Mesangial cell (primary cell): ENCODE results near the gene APOBEC3C. TPM values are rescaled to one million over a fixed set of nuclear protein-coding genes. Genes with fewer than 3 reads are reported as not detected.

ENCODE experiments used
- total RNA-seq: library from RNA; depleted of rRNA; stranded (reverse); fragments of >200 nt; gene quantifications from 2 replicates; pipeline ENCODE4 v1.2.3, GENCODE V29; 2015

Gene APOBEC3C
- total RNA-seq = 19.2 and 22.6 TPM in 2 replicates

GRCh38 chr22:39013942-39014722 lies at the start of gene APOBEC3C:
Gene APOBEC3C, plus strand, starts transcription at chr22:39014257. Its CDS starts 106 bp downstream, at chr22:39014363.

GRCh38 chr22:38981992-38982927 lies 31.8 kb upstream of the APOBEC3C start, which contains the start of gene APOBEC3B:
Gene APOBEC3B, plus strand, starts transcription at chr22:38982347. Its CDS starts 107 bp downstream, at chr22:38982454.

GRCh38 chr22:39040538-39041296 lies 26.7 kb downstream of the APOBEC3C start, which contains the start of gene APOBEC3F:
Gene APOBEC3F, plus strand, starts transcription at chr22:39040864. Its CDS starts 97 bp downstream, at chr22:39040961.

Other genes with a start within 250 kb of the APOBEC3C start
- gene DNAL4, start 220.1 kb upstream of the APOBEC3C start, total RNA-seq = 13.7 and 29.3 TPM in 2 replicates
- 2.3 and 5.6 TPM in 2 replicates for gene NPTXR, start 170.2 kb upstream of the APOBEC3C start, total RNA-seq
- gene CBX6, start 142.0 kb upstream of the APOBEC3C start, total RNA-seq = 46.4 and 76.9 TPM in 2 replicates
- gene APOBEC3A, start 56.6 kb upstream of the APOBEC3C start, total RNA-seq = not detected in 2 replicates
- gene APOBEC3B, start 31.9 kb upstream of the APOBEC3C start, total RNA-seq = 1.3 and 32.9 TPM in 2 replicates
- gene APOBEC3D, start 6.9 kb downstream of the APOBEC3C start, total RNA-seq = 0.49 and 1.1 TPM in 2 replicates
- 4.6 and 8.9 TPM in 2 replicates for gene APOBEC3F, start 26.6 kb downstream of the APOBEC3C start, total RNA-seq
- gene APOBEC3G, start 63.0 kb downstream of the APOBEC3C start, total RNA-seq = 1.6 and 10.9 TPM in 2 replicates
- not detected in 2 replicates for gene APOBEC3H, start 83.0 kb downstream of the APOBEC3C start, total RNA-seq
- 0.49 and 4.1 TPM in 2 replicates for gene CBX7, start 138.4 kb downstream of the APOBEC3C start, total RNA-seq
- gene PDGFB, start 230.7 kb downstream of the APOBEC3C start, total RNA-seq = 38.3 and 48.2 TPM in 2 replicates